ENCODE measurements around the gene AHNAK2.

GRCh38 chr14:104903990-104904389, 74.2 kb downstream of the AHNAK2 start:
- TF ChIP-seq, protein P1, sequence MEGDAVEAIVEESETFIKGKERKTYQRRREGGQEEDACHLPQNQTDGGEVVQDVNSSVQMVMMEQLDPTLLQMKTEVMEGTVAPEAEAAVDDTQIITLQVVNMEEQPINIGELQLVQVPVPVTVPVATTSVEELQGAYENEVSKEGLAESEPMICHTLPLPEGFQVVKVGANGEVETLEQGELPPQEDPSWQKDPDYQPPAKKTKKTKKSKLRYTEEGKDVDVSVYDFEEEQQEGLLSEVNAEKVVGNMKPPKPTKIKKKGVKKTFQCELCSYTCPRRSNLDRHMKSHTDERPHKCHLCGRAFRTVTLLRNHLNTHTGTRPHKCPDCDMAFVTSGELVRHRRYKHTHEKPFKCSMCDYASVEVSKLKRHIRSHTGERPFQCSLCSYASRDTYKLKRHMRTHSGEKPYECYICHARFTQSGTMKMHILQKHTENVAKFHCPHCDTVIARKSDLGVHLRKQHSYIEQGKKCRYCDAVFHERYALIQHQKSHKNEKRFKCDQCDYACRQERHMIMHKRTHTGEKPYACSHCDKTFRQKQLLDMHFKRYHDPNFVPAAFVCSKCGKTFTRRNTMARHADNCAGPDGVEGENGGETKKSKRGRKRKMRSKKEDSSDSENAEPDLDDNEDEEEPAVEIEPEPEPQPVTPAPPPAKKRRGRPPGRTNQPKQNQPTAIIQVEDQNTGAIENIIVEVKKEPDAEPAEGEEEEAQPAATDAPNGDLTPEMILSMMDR (IDR thresholded peaks at IDR 0.05): no peak
- no peak for TF ChIP-seq EZH2 (IDR thresholded peaks at IDR 0.05; ENCODE audit: borderline replicate concordance, insufficient read depth, low read depth, low read length, poor library complexity, severe bottlenecking)
